ENCODE measurements around the gene PPIH. TPM values are rescaled to one million over a fixed set of nuclear protein-coding genes. Genes with fewer than 3 reads are reported as not detected.
"Not testable (repeated sequence)": the region's sequence is repeated elsewhere in the genome, so short reads cannot be mapped to it uniquely, and the experiment has no call there.

Gene PPIH
- total and polyA plus RNA-seq, 10 of the 15 experiments (the other 5 are each of a cell fraction or from before 2014, with no cell fraction given): 75.1 to 172 (median 122) TPM

DNA sequence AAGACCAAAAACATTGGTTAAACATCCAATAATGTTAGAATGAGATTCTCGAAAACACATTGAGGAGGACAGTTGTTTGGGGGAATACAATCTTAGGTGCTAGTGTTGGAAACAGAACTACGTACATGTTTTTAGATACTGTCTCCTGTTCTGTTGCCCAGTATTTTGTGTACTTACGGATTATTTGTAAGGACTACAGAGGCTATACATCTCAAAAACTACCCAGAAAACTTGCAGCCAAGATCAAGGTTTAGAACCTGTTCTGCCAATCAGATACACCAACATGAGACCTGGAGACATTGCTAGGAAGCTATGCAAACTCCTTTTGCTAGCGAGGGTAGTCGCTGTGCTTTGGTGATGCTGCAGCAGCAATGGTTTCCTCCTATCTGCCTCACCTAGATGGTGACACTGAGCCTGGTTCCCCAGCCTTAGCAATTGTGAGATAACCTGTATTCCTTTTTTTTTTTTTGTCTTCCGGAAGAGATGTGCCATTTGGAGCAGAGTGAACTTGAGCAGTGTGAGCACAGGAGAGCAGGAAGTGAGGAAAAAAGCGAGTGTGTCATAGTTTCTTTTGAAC, 45.8 kb downstream of the PPIH start:
- Histone ChIP-seq H3K27me3 (replicated peaks in 1 of 2; ENCODE audit: control insufficient read depth in 2 of 2, insufficient read depth in 2 of 2, low read length in 1 of 2) (no peaks in the 10 kb centered on the region), H3K4me1 (ENCODE audit: control insufficient read depth, insufficient read depth, low read length) (no peaks in the 10 kb centered on the region), H3K36me3 (ENCODE audit: control insufficient read depth in 2 of 2, insufficient read depth in 2 of 2, low read length in 1 of 2) (peaks cover 12 to 25% of the 10 kb centered on the region in 2 experiments), H2AFZ (ENCODE audit: control insufficient read depth, low read depth, low read length) (no peak overlapping the region), H4K20me1 (ENCODE audit: control insufficient read depth, insufficient read depth) (no peaks in the 10 kb centered on the region), H3K4me3 (no peak overlapping the region), H3K9ac (ENCODE audit: control insufficient read depth, insufficient read depth, low read length) (no peak overlapping the region), H3K27ac (ENCODE audit: control insufficient read depth, insufficient read depth) (no peak overlapping the region), H3K4me2 (ENCODE audit: control insufficient read depth, insufficient read depth) (no peak overlapping the region), H3K79me2 (ENCODE audit: control insufficient read depth, insufficient read depth, low read length) (no peaks in the 10 kb centered on the region; the same call in 1 of the 2 replicates), H3K9me3 (replicated peaks; ENCODE audit: control insufficient read depth, insufficient read depth, low read length) (no peaks in the 10 kb centered on the region)
- in situ Hi-C loops (cut with MboI) (no loop called here), intact Hi-C loops (cut with micrococcal nuclease; ENCODE audit: unreplicated experiment) (no loop called here)
- FAIRE-seq (peak; percentile 13), ATAC-seq (peak; percentile 14; the same call in 2 of the 3 replicates), DNase-seq (ENCODE audit: low read depth, low spot score) (no peak)
- no peak for TF ChIP-seq SREBF2 (IDR thresholded peaks at IDR 0.05; ENCODE audit: low read length)
- TF ChIP-seq POU2F2 (IDR thresholded peaks at IDR 0.05; ENCODE audit: borderline replicate concordance, low read depth, low read length): no peak
- TF ChIP-seq POLR2AphosphoS2 (IDR thresholded peaks at IDR 0.05; ENCODE audit: low read depth, low read length): no peak
- TF ChIP-seq POLR2A (IDR thresholded peaks at IDR 0.05; ENCODE audit: low read depth, low read length): peak; percentile 61
- TF ChIP-seq SMAD5 (IDR thresholded peaks at IDR 0.05; ENCODE audit: low read depth): no peak
- TF ChIP-seq RCOR1 (conservative IDR thresholded peaks at IDR 0.05; ENCODE audit: low read depth, low read length): no peak
- no peak for TF ChIP-seq MXI1 (IDR thresholded peaks at IDR 0.05; ENCODE audit: low read depth, low read length)
- no peak for TF ChIP-seq SP1 (IDR thresholded peaks at IDR 0.05; ENCODE audit: low read depth, low read length)
- TF ChIP-seq, protein P1, sequence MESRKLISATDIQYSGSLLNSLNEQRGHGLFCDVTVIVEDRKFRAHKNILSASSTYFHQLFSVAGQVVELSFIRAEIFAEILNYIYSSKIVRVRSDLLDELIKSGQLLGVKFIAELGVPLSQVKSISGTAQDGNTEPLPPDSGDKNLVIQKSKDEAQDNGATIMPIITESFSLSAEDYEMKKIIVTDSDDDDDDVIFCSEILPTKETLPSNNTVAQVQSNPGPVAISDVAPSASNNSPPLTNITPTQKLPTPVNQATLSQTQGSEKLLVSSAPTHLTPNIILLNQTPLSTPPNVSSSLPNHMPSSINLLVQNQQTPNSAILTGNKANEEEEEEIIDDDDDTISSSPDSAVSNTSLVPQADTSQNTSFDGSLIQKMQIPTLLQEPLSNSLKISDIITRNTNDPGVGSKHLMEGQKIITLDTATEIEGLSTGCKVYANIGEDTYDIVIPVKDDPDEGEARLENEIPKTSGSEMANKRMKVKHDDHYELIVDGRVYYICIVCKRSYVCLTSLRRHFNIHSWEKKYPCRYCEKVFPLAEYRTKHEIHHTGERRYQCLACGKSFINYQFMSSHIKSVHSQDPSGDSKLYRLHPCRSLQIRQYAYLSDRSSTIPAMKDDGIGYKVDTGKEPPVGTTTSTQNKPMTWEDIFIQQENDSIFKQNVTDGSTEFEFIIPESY (IDR thresholded peaks at IDR 0.05): no peak
- peak; percentile 34; the same call in 1 of the 2 replicates for TF ChIP-seq POLR2AphosphoS5 (IDR thresholded peaks at IDR 0.05; ENCODE audit: low read length)
- TF ChIP-seq GABPA (IDR thresholded peaks at IDR 0.05; ENCODE audit: low read depth): no peak
- ChIA-PET CTCF (no interaction called here), POLR2A (no interaction called here), RAD21 (ENCODE audit: unreplicated experiment) (no interaction called here), SMC1A (ENCODE audit: uncharacterized antibody, unreplicated experiment) (no interaction called here)
- WGBS (ENCODE audit: insufficient coverage, insufficient replicate concordance, low lambda C conversion rate, missing lambda C conversion rate): 100% methylated on average over 7 of the region's 7 CpGs
- no TSS peak for BruUV-seq (replicated peaks)

DNA sequence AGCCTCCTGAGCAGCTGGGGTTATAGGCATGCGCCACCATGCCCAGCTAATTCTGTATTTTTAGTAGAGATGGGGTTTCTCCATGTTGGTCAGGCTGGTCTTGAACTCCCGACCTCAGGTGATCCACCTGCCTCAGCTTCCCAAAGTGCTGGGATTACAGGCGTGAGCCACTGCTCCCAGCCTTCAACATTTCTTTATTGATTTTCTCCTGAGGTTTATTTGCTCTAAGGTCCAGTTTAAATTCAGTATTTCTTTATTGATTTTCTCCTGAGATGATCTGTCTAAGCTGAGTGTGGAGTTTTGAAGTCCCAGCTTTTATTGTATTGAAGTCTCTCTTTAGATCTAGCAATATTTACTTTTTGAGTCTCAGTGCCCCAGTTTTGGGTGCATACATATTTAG, 54.6 kb downstream of the PPIH start:
- intact Hi-C loops (cut with micrococcal nuclease; ENCODE audit: unreplicated experiment); DNase-seq (ENCODE audit: low read depth, low spot score); H3K27me3 ChIP-seq (replicated peaks in 1 of 2; ENCODE audit: control insufficient read depth in 2 of 2, insufficient read depth in 2 of 2, low read length in 1 of 2); H2AFZ ChIP-seq (ENCODE audit: control insufficient read depth, low read depth, low read length); H3K79me2 ChIP-seq (ENCODE audit: control insufficient read depth, insufficient read depth, low read length); H3K27ac ChIP-seq (ENCODE audit: control insufficient read depth, insufficient read depth); H3K4me3 ChIP-seq; H3K4me1 ChIP-seq (ENCODE audit: control insufficient read depth, insufficient read depth, low read length); RAD21 ChIA-PET (ENCODE audit: unreplicated experiment); FAIRE-seq; H3K4me2 ChIP-seq (ENCODE audit: control insufficient read depth, insufficient read depth); ATAC-seq; SMC1A ChIA-PET (ENCODE audit: uncharacterized antibody, unreplicated experiment); CTCF ChIA-PET; H4K20me1 ChIP-seq (ENCODE audit: control insufficient read depth, insufficient read depth); H3K9ac ChIP-seq (ENCODE audit: control insufficient read depth, insufficient read depth, low read length); BruUV-seq (replicated peaks); H3K9me3 ChIP-seq (replicated peaks; ENCODE audit: control insufficient read depth, insufficient read depth, low read length); POLR2A ChIA-PET; in situ Hi-C loops (cut with MboI); H3K36me3 ChIP-seq (ENCODE audit: control insufficient read depth in 2 of 2, insufficient read depth in 2 of 2, low read length in 1 of 2): not testable (repeated sequence)
- WGBS (ENCODE audit: insufficient coverage, insufficient replicate concordance, low lambda C conversion rate, missing lambda C conversion rate): 96% methylated on average over 3 of the region's 3 CpGs
